ENCODE measurements around the gene RASL10B. TPM values are rescaled to one million over a fixed set of nuclear protein-coding genes. Genes with fewer than 3 reads are reported as not detected.

The RASL10B gene
- polyA plus RNA-seq, 3 donors, result 11.0 to 18.4 (median 11.7) TPM

DNA sequence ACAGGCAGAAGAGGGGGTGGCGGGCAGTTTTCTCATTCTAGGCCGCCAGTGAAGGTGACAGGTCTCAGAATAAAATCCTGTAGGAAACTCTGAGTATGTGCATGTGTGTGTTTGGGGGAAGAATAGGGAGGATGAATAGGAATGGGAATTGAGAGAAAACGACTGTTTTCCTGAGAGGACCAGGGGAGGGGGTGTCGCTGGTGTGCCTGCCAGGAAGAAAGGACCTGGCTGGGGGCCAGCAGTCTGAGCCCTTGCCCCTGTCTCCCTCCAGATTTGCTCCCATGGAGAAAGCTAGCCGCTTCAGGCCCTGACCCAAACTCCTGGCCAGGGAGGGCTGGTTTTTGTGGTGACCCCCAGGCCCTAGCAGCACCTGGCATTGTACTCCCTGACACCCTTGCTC is 43.6 kb downstream of the RASL10B start:
- DNase-seq (ENCODE audit: extremely low read depth in 1 of 11, low read depth in 9 of 11, low spot score in 4 of 11), result no peak

DNA sequence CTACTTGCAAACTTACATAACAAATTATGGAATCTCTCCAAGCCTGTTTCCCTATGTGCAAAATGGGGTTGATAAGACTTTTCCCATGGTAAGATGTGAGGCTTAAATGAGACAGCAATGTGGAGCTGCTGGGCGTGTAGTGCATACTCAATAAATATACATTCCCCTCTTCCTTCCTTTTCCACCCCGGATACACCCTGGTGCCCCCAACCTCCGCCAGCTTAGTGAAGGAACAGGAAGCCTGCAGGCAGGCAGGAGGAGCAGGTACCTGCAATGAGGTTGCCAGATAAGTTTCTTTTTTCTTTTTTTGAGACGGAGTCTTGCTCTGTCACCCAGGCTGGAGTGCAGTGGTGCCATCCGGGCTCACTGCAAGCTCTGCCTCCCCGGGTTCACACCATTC is 44.1 kb downstream of the RASL10B start:
- DNase-seq (ENCODE audit: extremely low read depth in 1 of 11, low read depth in 9 of 11, low spot score in 4 of 11), result no peak

DNA sequence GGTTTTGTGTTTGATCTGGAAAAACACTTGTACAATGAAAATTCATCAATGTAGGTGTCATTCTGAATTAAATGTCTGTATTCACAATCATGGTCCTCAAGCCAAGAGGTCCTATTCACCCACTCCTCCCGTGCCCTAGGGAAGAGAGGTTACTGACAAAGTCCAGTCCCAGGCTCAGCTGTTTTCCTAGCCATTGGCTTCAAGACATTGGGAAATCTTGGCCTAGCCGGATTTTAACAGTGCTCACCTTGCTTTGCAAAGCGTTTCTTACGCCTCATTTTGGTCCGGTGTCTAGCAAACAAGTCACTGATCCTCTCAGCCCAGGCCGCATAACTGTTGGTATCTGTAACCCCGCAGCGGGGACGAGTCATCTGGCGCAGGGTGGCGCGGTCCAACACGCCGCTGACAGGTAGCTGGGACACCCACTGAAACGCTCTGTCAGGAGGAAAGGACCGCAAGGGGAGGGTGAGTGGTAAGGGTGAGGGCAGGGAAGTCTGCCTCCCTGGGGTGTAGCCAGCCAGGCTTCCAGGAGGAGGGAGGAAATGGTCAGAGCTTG is 47.3 kb downstream of the RASL10B start:
- DNase-seq (ENCODE audit: extremely low read depth in 1 of 11, low read depth in 9 of 11, low spot score in 4 of 11), result no peak

DNA sequence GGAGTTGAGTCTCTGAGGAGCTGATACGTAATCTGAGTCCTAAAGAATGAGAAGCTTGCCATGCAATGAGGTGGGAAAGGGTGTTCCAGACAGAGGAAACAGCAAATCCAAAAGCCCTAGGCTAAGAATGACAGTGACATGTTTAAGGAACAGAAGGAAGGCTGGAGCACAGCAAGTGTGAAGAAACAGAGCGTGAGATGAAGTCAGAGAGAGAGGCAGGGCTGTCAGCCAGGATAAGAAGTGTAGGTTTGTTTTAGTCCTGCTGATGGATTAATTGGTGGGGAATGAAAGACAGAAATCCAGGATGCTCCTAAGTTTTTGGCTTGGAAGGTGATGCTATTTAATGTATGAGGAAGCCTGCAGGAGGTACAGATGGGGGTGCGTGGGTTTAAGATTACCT is 49.5 kb downstream of the RASL10B start:
- no peak for DNase-seq (ENCODE audit: extremely low read depth in 1 of 11, low read depth in 9 of 11, low spot score in 4 of 11)

DNA sequence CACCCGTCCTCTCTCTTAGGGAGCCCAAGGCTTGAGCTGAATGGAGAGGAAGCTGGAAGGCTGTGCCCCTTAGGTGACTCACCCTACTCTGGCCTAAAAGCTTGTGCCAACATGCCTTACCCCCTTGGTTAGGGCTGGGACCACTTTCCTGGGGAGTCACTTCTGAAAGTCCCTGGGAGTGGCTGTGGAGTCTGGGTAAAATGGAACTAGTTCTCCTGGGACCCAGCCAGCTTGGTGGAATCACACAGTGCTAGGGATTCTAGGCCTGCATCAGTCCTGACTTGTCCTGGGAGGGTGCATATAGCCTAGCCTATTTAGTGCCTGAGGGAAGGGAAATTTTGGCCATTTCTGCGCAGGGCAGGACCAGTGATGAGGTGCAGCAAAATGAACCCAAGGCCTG is 53.5 kb downstream of the RASL10B start:
- DNase-seq (ENCODE audit: extremely low read depth in 1 of 11, low read depth in 9 of 11, low spot score in 4 of 11), result no peak

DNA sequence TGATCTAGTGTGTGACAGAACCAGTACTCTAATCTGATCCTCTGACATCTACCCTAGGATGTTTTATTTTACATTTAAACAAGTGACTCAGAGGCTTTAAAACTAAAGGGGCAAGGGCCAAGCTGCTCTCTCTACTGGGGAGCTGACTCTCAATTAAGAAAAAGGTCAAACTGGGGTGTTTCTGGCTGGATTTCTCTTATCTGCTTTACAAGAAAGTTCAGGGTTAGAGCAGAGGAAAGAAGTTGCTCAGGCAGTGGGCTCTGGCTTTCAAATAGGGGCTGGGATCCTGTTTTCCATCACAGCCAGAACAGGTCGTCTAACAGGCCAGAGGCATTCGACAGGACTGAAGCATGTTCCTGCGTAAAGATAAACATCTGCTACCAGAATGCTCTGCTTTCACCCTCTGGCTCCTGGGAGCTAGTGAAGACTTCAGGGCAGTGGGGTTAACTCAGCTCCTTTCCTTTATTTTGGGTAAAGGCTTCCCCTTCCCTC is 55.5 kb downstream of the RASL10B start:
- no peak for DNase-seq (ENCODE audit: extremely low read depth in 1 of 11, low read depth in 9 of 11, low spot score in 4 of 11)

DNA sequence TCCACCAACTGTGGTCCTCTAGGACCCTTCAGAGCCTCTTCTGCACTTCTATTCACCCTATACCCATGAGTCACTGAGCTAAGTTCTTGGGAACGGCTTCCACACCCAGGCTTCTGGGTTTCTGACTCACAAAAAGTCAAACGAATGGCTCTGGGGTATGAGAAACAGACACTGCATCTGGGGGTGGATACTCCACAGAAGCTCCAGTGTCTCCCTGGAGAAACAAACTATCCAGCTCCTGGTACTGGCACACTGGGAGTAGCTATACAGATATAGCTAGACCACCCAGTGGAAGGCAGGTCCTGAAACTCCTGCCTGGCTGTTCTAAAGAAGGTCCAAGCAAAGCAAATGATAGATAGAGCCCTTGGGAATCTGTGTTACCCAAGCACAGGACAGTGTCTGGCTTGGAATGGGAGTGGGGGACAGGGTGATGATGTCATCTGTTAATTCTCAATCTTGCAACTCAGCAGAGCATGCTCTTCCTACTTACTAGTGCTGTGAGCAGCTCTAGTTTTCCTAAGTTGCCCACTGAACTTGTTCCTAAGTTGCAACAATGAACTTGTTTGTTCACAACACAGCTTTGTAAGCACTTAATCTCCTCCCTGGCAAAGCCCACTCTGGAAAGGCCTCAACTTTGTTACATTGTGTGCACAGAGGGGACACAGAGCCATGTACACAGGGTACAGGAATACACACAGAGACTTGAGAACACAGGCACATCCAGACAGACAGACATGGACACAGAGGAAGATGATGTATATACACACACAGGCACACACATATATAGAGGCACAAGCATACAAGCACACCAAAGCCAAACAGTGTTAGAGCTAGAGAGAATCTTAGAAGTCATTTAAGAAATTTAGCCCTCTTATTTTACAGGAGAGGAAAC is 57.3 kb downstream of the RASL10B start:
- no peak for DNase-seq (ENCODE audit: extremely low read depth in 1 of 11, low read depth in 9 of 11, low spot score in 4 of 11)

DNA sequence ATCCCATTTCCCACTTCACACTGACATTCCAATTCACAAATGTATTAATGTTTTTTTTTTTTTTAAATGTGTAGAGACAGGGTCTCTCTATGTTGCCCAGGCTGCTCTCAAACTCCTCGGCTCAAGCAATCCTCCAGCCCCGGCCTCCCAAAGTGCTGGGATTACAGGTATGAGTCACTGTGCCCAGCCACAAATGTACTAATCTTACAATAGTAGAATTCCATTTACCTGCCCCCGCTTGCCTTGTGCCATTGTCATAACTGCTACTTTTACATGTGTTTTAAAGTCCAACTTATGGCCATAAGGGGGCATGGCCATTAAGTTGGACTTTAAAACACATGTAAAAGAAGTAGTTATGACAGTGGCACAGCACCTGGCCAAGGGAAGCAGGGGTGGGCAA is 59.4 kb downstream of the RASL10B start:
- no peak for DNase-seq (ENCODE audit: extremely low read depth in 1 of 11, low read depth in 9 of 11, low spot score in 4 of 11)

DNA sequence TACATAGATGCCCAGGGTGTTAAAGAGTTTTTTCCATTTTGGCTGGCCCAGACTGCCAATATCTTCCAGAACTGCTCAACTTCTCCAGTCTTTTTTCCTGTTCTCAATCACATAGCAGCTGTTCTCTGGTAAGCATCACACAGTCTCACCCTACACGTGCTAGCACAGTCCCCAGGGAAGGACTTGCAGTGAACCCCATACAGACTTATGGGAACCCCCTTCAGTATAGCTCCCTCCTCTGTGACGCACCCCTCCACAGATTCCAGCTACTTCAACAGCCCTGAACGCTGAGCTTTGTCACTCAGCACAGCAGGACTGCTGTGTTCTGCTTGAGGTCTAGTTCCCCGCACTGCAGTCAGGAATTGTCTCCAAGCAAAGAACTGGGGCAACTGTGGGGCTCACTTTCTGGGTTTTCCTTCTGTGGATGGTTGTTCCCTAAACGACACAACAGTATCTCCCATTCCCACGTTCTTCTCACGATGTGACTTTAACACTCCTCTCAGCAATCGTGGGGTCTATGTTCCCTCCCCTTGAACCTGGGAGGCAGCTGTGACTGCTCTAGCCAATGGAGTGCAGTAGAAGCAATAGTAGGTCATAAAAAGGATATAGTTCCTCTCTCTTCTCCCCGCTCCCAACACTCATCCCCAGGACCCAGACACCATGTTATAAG is 60.4 kb downstream of the RASL10B start:
- DNase-seq (ENCODE audit: extremely low read depth in 1 of 11, low read depth in 9 of 11, low spot score in 4 of 11), result no peak

Other genes starting within 250 kb of the RASL10B start
- under 1 TPM; 0.13 to 0.33 (median 0.16) TPM for gene SLFN12L, start 194.0 kb upstream of the RASL10B start, polyA plus RNA-seq (ENCODE audit: insufficient read length in 3 of 3)
- under 1 TPM; 0.18 to 0.23 (median 0.19) TPM for gene SLFN14, start 170.8 kb upstream of the RASL10B start, polyA plus RNA-seq (ENCODE audit: insufficient read length in 3 of 3)
- 10 to 100 TPM; 10.1 to 11.4 (median 10.6) TPM for gene PEX12, start 153.1 kb upstream of the RASL10B start, polyA plus RNA-seq (ENCODE audit: insufficient read length in 3 of 3)
- 100 to 1,000 TPM; 124 to 141 (median 126) TPM for gene AP2B1, start 144.3 kb upstream of the RASL10B start, polyA plus RNA-seq (ENCODE audit: insufficient read length in 3 of 3)
- under 1 TPM; 0.06 to 0.08 (median 0.08) TPM for gene GAS2L2, start 21.6 kb downstream of the RASL10B start, polyA plus RNA-seq (ENCODE audit: insufficient read length in 3 of 3)
- under 1 TPM in 2 of 3 donors, not detected in 1; 0.25 to 0.26 TPM for gene C17orf50, start 29.2 kb downstream of the RASL10B start, polyA plus RNA-seq (ENCODE audit: insufficient read length in 3 of 3)
- gene MMP28, start 64.0 kb downstream of the RASL10B start, polyA plus RNA-seq (ENCODE audit: insufficient read length in 3 of 3), result 1 to 10 TPM; 1.3 to 2.4 (median 2.1) TPM
- gene TAF15, start 77.8 kb downstream of the RASL10B start, polyA plus RNA-seq (ENCODE audit: insufficient read length in 3 of 3), result 100 to 1,000 TPM; 232 to 250 (median 245) TPM
- gene HEATR9, start 137.3 kb downstream of the RASL10B start, polyA plus RNA-seq (ENCODE audit: insufficient read length in 3 of 3), result under 1 TPM in 1 of 3 donors, not detected in 2; 0.09 TPM
- gene CCL5, start 148.7 kb downstream of the RASL10B start, polyA plus RNA-seq (ENCODE audit: insufficient read length in 3 of 3), result 1 to 10 TPM; 1.9 to 2.1 (median 2.0) TPM
- gene RDM1, start 199.1 kb downstream of the RASL10B start, polyA plus RNA-seq (ENCODE audit: insufficient read length in 3 of 3), result 1 to 10 TPM; 2.3 to 3.6 (median 3.4) TPM
- gene LYZL6, start 212.1 kb downstream of the RASL10B start, polyA plus RNA-seq (ENCODE audit: insufficient read length in 3 of 3), result not detected
- under 1 TPM; 0.14 to 0.36 (median 0.20) TPM for gene CCL16, start 249.9 kb downstream of the RASL10B start, polyA plus RNA-seq (ENCODE audit: insufficient read length in 3 of 3)

Measured in renal cortex interstitium (tissue), 11 donors.